ENCODE data around the gene MTX1. TPM values are rescaled to one million over a fixed set of nuclear protein-coding genes. Genes with fewer than 3 reads are reported as not detected.

Gene MTX1
- total RNA-seq, 1 experiment from 2014 or later = 69.1 TPM

DNA sequence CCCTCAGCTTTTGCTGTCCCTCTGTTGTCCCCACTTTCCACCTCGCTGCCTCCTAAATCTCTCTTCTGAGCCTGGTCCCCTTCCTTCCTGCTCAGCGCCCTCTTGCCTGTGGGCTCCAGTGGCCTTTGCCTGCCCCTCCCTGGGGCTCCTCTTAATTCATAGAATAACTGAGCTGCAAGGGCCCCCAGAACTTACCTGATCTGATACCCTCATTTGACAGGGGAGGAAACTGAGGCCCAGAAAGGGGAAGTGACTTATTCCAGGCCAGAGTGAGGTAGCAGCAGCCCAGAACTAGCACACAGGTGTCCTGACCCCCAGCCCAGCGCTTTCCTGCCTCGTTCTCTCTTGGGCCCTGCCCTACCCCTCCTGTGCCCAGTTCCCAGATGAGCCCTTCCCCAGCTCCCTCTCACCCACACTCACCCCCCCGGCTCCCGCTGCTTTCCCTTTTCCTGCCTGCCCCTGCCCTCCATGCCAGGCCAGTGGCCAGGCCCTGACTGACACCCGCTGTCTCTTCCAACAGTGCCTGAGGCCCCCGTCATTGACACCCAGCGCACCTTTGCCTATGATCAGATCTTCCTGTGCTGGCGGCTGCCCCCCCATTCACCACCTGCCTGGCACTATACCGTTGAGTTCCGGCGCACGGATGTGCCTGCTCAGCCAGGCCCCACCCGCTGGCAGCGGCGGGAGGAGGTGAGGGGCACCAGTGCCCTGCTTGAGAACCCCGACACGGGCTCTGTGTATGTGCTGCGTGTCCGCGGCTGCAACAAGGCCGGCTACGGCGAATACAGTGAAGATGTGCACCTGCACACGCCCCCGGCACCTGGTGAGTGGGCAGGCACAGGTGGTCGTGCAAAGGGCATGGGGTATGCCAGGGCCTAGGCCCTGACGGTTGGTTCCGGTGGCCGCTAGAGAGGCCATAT lies 29.1 kb upstream of the MTX1 start:
- Histone ChIP-seq H3K79me2 (ENCODE audit: insufficient read depth, low read length) (no peaks in the 10 kb centered on the region), H3K9me2 (ENCODE audit: insufficient read depth) (no peaks in the 10 kb centered on the region), H3K27me3 (ENCODE audit: insufficient read depth, low read length) (no peaks in the 10 kb centered on the region), H4K20me1 (ENCODE audit: insufficient read depth) (no peaks in the 10 kb centered on the region), H3K9me3 (ENCODE audit: control insufficient read depth in 1 of 2, insufficient read depth in 1 of 2, low read depth in 1 of 2, low read length in 2 of 2) (no peaks in the 10 kb centered on the region), H2AFZ (ENCODE audit: low read depth, low read length, poor library complexity, severe bottlenecking) (no peak overlapping the region), H3K4me3 (replicated peaks in 1 of 2; ENCODE audit: low read depth in 1 of 2, low read length in 2 of 2) (no peak overlapping the region), H3K36me3 (ENCODE audit: control insufficient read depth in 1 of 2, insufficient read depth in 2 of 2, low read length in 2 of 2) (no peaks in the 10 kb centered on the region; a peak in 1 of 4 replicates), H3K4me1 (ENCODE audit: control insufficient read depth in 1 of 2, insufficient read depth in 2 of 2, low read length in 2 of 2) (peaks cover 0 to 23% of the 10 kb centered on the region in 2 experiments; a peak in 2 of 4 replicates), H3K4me2 (ENCODE audit: low read length) (no peak overlapping the region), H3K27ac (ENCODE audit: low read depth, low read length) (no peak overlapping the region), H3K9ac (ENCODE audit: low read length) (no peak overlapping the region)
- ATAC-seq (no peak), DNase-seq (ENCODE audit: low read depth, low spot score) (no peak)
- RAD21 ChIA-PET (ENCODE audit: low non-redundant PET in 1 of 2, low total read pairs in 2 of 2, uncharacterized antibody in 2 of 2, unreplicated experiment in 2 of 2) = no interaction called here
- CTCF ChIA-PET = no interaction called here
- no TSS peak for BruUV-seq (replicated peaks)
- POLR2A ChIA-PET = no interaction called here
- no peak for TF ChIP-seq SRF (IDR thresholded peaks at IDR 0.05; ENCODE audit: low read depth)
- no peak for TF ChIP-seq ZFX (IDR thresholded peaks at IDR 0.05)
- no peak for TF ChIP-seq EZH2 (IDR thresholded peaks at IDR 0.05)
- TF ChIP-seq ZNF274 (IDR thresholded peaks at IDR 0.05; ENCODE audit: low read depth, low read length) = no peak
- no peak for TF ChIP-seq SIN3A (IDR thresholded peaks at IDR 0.05; ENCODE audit: low read depth)
- TF ChIP-seq, protein P1, sequence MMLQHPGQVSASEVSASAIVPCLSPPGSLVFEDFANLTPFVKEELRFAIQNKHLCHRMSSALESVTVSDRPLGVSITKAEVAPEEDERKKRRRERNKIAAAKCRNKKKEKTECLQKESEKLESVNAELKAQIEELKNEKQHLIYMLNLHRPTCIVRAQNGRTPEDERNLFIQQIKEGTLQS (IDR thresholded peaks at IDR 0.05) = no peak
- TF ChIP-seq TCF7L2 (IDR thresholded peaks at IDR 0.05; ENCODE audit: borderline replicate concordance, extremely low read depth, insufficient read depth, insufficient read length) = no peak
- TF ChIP-seq FOSL1 (IDR thresholded peaks at IDR 0.05; ENCODE audit: low read depth) = no peak
- TF ChIP-seq POLR2A (IDR thresholded peaks at IDR 0.05; ENCODE audit: borderline replicate concordance, extremely low read depth, insufficient read depth, insufficient read length) = no peak
- TF ChIP-seq, protein P2, sequence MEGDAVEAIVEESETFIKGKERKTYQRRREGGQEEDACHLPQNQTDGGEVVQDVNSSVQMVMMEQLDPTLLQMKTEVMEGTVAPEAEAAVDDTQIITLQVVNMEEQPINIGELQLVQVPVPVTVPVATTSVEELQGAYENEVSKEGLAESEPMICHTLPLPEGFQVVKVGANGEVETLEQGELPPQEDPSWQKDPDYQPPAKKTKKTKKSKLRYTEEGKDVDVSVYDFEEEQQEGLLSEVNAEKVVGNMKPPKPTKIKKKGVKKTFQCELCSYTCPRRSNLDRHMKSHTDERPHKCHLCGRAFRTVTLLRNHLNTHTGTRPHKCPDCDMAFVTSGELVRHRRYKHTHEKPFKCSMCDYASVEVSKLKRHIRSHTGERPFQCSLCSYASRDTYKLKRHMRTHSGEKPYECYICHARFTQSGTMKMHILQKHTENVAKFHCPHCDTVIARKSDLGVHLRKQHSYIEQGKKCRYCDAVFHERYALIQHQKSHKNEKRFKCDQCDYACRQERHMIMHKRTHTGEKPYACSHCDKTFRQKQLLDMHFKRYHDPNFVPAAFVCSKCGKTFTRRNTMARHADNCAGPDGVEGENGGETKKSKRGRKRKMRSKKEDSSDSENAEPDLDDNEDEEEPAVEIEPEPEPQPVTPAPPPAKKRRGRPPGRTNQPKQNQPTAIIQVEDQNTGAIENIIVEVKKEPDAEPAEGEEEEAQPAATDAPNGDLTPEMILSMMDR (IDR thresholded peaks at IDR 0.05 in 2 of 3, conservative IDR thresholded peaks at IDR 0.05 in 1 of 3; ENCODE audit: borderline replicate concordance in 1 of 3, insufficient read depth in 1 of 3, low read depth in 2 of 3, low read length in 2 of 3) = no peak
- TF ChIP-seq RAD21 (IDR thresholded peaks at IDR 0.05; ENCODE audit: low read depth) = no peak
- no peak for TF ChIP-seq SP1 (IDR thresholded peaks at IDR 0.05; ENCODE audit: low read depth)
- TF ChIP-seq JUND (IDR thresholded peaks at IDR 0.05) = no peak
- intact Hi-C loops (cut with micrococcal nuclease) = loop anchor here (10.0 kb wide), 1 partner anchor 145 kb away; the partner anchor contains the start of gene RUSC1
